HG03066 (cell line): ENCODE data around the gene CD101.

ENCODE experiments used
- ATAC-seq: cut with Tn5 transposase; IDR thresholded peaks from one replicate; pipeline ENCODE4 v1.9.1; 2021; ENCODE audit warnings: low read depth; ENCODE audit not compliant: unreplicated experiment

CD101 gene

GRCh38 chr1:116986421-116987255 is 14.9 kb upstream of the CD101 start:
- no peak for ATAC-seq

GRCh38 chr1:116987256-116987555 is 14.4 kb upstream of the CD101 start:
- ATAC-seq = no peak

- ATAC-seq = no peak
These were observed 13.3 kb upstream of the CD101 start for GRCh38 chr1:116988248-116988647.

- ATAC-seq = no peak
These were observed 12.7 kb upstream of the CD101 start for GRCh38 chr1:116988908-116989307.

- ATAC-seq = no peak
These were observed 11.7 kb upstream of the CD101 start for GRCh38 chr1:116989835-116990234.

- no peak for ATAC-seq
These were observed 10.9 kb upstream of the CD101 start for GRCh38 chr1:116990612-116991151.

GRCh38 chr1:116991171-116991845 is 10.3 kb upstream of the CD101 start:
- ATAC-seq = no peak

- no peak for ATAC-seq
These were observed 9.6 kb upstream of the CD101 start for GRCh38 chr1:116991918-116992317.

GRCh38 chr1:116993286-116993685 is 8.3 kb upstream of the CD101 start:
- no peak for ATAC-seq

- ATAC-seq = no peak
These were observed 7.1 kb upstream of the CD101 start for GRCh38 chr1:116994411-116994810.

- no peak for ATAC-seq
These were observed 4.5 kb upstream of the CD101 start for GRCh38 chr1:116997066-116997465.

- ATAC-seq = no peak
These were observed 3.9 kb upstream of the CD101 start for GRCh38 chr1:116997636-116998035.

GRCh38 chr1:116999596-116999995 is 2.0 kb upstream of the CD101 start:
- ATAC-seq = no peak

GRCh38 chr1:117000142-117000541 is 1.4 kb upstream of the CD101 start:
- no peak for ATAC-seq

GRCh38 chr1:117003223-117003875 is 1.8 kb downstream of the CD101 start:
- ATAC-seq = no peak

GRCh38 chr1:117007719-117008013 is 6.1 kb downstream of the CD101 start:
- no peak for ATAC-seq

GRCh38 chr1:117008656-117009055 is 7.1 kb downstream of the CD101 start:
- no peak for ATAC-seq

GRCh38 chr1:117009132-117009531 is 7.6 kb downstream of the CD101 start:
- ATAC-seq = peak; percentile 66

- no peak for ATAC-seq
These were observed 8.9 kb downstream of the CD101 start for GRCh38 chr1:117010310-117010969.

GRCh38 chr1:117011334-117011733 is 9.8 kb downstream of the CD101 start:
- no peak for ATAC-seq

- ATAC-seq = no peak
These were observed 11.8 kb downstream of the CD101 start for GRCh38 chr1:117013309-117013858.
